Panc1 (cell line): Measurements from ENCODE around the gene ZNF831. TPM values are rescaled to one million over a fixed set of nuclear protein-coding genes. Genes with fewer than 3 reads are reported as not detected.

Source experiments
- ATAC-seq: fragments of 200-7000 bp; cut with Tn5 transposase; 2 replicates; pipeline ENCODE4 v1.9.1; 2020; ENCODE audit warnings: mild to moderate bottlenecking, moderate library complexity
- BruUV-seq: library from RNA; stranded (reverse); fragments of 400-500 nt; replicated peaks from 2 replicates; lab custom pipeline; 2021; lab: Mats Ljungman, UMichigan
- CTCF ChIA-PET: fragments of 300-600 bp; sonication (Branson Sonifier 250); formaldehyde crosslinking; loops from one replicate; lab custom pipeline; 2022; ENCODE audit warnings: antibody characterized with exemption; lab: Charles Lee
- POLR2A ChIA-PET: fragments of 300-600 bp; sonication (Branson Sonifier 250); formaldehyde crosslinking; loops from one replicate; lab custom pipeline; 2022; ENCODE audit warnings: antibody characterized with exemption; lab: Charles Lee
- DNase-seq: peaks from one replicate; pipeline ENCODE4 v3.0.0-alpha.2; 2010; ENCODE audit warnings: low read depth, low spot score
- H3K27ac ChIP-seq: 2 replicates; pipeline ENCODE4 v1.5.1; 2011; ENCODE audit warnings: mild to moderate bottlenecking, low read length, inconsistent platforms
- H3K27me3 ChIP-seq: fragments of 200-500 bp; sonication (Bioruptor generic); 2 replicates; pipeline ENCODE4 v1.6.0; 2014; ENCODE audit warnings: low read length, inconsistent platforms; ENCODE audit not compliant: control insufficient read depth, insufficient read depth
- H3K36me3 ChIP-seq: fragments of 200-500 bp; sonication (Bioruptor generic); 2 replicates; pipeline ENCODE4 v1.5.1; 2014; ENCODE audit warnings: inconsistent platforms, mild to moderate bottlenecking, low read length, moderate library complexity; ENCODE audit not compliant: control insufficient read depth, insufficient read depth
- H3K4me1 ChIP-seq: 2 replicates; pipeline ENCODE4 v1.5.1; 2011; ENCODE audit warnings: inconsistent platforms, mild to moderate bottlenecking, low read length, moderate library complexity; ENCODE audit not compliant: control insufficient read depth, insufficient read depth
- H3K4me3 ChIP-seq, 2 experiments: 2 replicates each; pipeline ENCODE4 v1.5.1; 2011 to 2012; ENCODE audit warnings: low read depth in 2 of 2, low read length in 2 of 2, mild to moderate bottlenecking in 2 of 2, inconsistent platforms in 1 of 2, moderate library complexity in 1 of 2
- H3K9me3 ChIP-seq: fragments of 200-500 bp; sonication (Bioruptor generic); 2 replicates; pipeline ENCODE4 v1.5.1; 2014; ENCODE audit warnings: low read depth, mild to moderate bottlenecking, inconsistent platforms, low read length, moderate library complexity; ENCODE audit not compliant: control insufficient read depth, insufficient read depth
- POLR2AphosphoS5 ChIP-seq: IDR thresholded peaks from 2 replicates; pipeline ENCODE4 v1.6.1; 2012; ENCODE audit warnings: mild to moderate bottlenecking, low read depth, low read length, moderate library complexity
- SIN3A ChIP-seq: IDR thresholded peaks from 2 replicates; pipeline ENCODE4 v1.6.1; 2012; ENCODE audit warnings: low read depth, mild to moderate bottlenecking, low read length, moderate library complexity, borderline replicate concordance; ENCODE audit not compliant: insufficient read depth
- TCF7L2 ChIP-seq: IDR thresholded peaks from 2 replicates; pipeline ENCODE4 v1.6.1; 2011; ENCODE audit warnings: mild to moderate bottlenecking, low read depth, low read length, inconsistent platforms
- in situ Hi-C: cut with HindIII; loops from 2 replicates; pipeline ENCODE4 v1.10.0; 2016; ENCODE audit warnings: low sequenced_read_pairs, low pct_unique_long_range_greater_than_20kb
- intact Hi-C: fragments of 100-400 bp; cut with micrococcal nuclease; formaldehyde crosslinking; loops from one replicate; pipeline ENCODE4 v1.10.0; 2022; ENCODE audit not compliant: unreplicated experiment
- total RNA-seq: library from RNA; stranded (reverse); gene quantifications from one replicate; pipeline ENCODE4 v1.2.1, GENCODE V29; 2021; ENCODE audit not compliant: unreplicated experiment
- TF ChIP-seq, protein P1 (sequence below), 2 experiments: IDR thresholded peaks; 2 replicates each; pipeline ENCODE4 v1.6.1; 2011 to 2012; ENCODE audit warnings: low read depth in 2 of 2, control low read depth in 1 of 2, low read length in 1 of 2, mild to moderate bottlenecking in 1 of 2, moderate library complexity in 1 of 2; ENCODE audit not compliant: insufficient read depth in 1 of 2
- TF ChIP-seq, protein P2 (sequence below): fragments of 450-650 bp; IDR thresholded peaks from 2 replicates; pipeline ENCODE4 v1.5.1; 2017; ENCODE audit warnings: mild to moderate bottlenecking

ZNF831 gene
- total RNA-seq, 1 experiment from 2014 or later = 0.03 TPM

- BruUV-seq = no TSS peak
- no peak for DNase-seq
- in situ Hi-C loops = no loop called here
- ChIA-PET POLR2A (no interaction called here), CTCF (no interaction called here)
- no peak for TF ChIP-seq SIN3A
- no peak for TF ChIP-seq TCF7L2
- TF ChIP-seq, protein P1, sequence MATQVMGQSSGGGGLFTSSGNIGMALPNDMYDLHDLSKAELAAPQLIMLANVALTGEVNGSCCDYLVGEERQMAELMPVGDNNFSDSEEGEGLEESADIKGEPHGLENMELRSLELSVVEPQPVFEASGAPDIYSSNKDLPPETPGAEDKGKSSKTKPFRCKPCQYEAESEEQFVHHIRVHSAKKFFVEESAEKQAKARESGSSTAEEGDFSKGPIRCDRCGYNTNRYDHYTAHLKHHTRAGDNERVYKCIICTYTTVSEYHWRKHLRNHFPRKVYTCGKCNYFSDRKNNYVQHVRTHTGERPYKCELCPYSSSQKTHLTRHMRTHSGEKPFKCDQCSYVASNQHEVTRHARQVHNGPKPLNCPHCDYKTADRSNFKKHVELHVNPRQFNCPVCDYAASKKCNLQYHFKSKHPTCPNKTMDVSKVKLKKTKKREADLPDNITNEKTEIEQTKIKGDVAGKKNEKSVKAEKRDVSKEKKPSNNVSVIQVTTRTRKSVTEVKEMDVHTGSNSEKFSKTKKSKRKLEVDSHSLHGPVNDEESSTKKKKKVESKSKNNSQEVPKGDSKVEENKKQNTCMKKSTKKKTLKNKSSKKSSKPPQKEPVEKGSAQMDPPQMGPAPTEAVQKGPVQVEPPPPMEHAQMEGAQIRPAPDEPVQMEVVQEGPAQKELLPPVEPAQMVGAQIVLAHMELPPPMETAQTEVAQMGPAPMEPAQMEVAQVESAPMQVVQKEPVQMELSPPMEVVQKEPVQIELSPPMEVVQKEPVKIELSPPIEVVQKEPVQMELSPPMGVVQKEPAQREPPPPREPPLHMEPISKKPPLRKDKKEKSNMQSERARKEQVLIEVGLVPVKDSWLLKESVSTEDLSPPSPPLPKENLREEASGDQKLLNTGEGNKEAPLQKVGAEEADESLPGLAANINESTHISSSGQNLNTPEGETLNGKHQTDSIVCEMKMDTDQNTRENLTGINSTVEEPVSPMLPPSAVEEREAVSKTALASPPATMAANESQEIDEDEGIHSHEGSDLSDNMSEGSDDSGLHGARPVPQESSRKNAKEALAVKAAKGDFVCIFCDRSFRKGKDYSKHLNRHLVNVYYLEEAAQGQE (IDR thresholded peaks at IDR 0.05; ENCODE audit: insufficient read depth in 1 of 2, low read depth in 2 of 2, low read length in 1 of 2) = no peak
- no peak for TF ChIP-seq POLR2AphosphoS5
- TF ChIP-seq, protein P2, sequence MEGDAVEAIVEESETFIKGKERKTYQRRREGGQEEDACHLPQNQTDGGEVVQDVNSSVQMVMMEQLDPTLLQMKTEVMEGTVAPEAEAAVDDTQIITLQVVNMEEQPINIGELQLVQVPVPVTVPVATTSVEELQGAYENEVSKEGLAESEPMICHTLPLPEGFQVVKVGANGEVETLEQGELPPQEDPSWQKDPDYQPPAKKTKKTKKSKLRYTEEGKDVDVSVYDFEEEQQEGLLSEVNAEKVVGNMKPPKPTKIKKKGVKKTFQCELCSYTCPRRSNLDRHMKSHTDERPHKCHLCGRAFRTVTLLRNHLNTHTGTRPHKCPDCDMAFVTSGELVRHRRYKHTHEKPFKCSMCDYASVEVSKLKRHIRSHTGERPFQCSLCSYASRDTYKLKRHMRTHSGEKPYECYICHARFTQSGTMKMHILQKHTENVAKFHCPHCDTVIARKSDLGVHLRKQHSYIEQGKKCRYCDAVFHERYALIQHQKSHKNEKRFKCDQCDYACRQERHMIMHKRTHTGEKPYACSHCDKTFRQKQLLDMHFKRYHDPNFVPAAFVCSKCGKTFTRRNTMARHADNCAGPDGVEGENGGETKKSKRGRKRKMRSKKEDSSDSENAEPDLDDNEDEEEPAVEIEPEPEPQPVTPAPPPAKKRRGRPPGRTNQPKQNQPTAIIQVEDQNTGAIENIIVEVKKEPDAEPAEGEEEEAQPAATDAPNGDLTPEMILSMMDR = no peak
- ATAC-seq = no peak
- Histone ChIP-seq H3K4me1 (no peaks in the 10 kb centered on the region), H3K4me3 (no peak overlapping the region), H3K27me3 (peaks cover 3% of the 10 kb centered on the region; the same call in 1 of the 2 replicates), H3K9me3 (no peaks in the 10 kb centered on the region), H3K36me3 (no peaks in the 10 kb centered on the region), H3K27ac (no peak overlapping the region)
- intact Hi-C loops = no loop called here
Observed at GRCh38 chr20:59137532-59137931, 26.1 kb upstream of the ZNF831 start.

- no TSS peak for BruUV-seq
- ChIA-PET POLR2A (no interaction called here), CTCF (no interaction called here)
- in situ Hi-C loops = no loop called here
- Histone ChIP-seq H3K36me3 (no peaks in the 10 kb centered on the region), H3K27ac (no peak overlapping the region), H3K4me1 (no peaks in the 10 kb centered on the region), H3K9me3 (no peaks in the 10 kb centered on the region), H3K27me3 (peaks cover 3% of the 10 kb centered on the region; the same call in 1 of the 2 replicates), H3K4me3 (no peak overlapping the region)
- DNase-seq (no peak), ATAC-seq (no peak)
- intact Hi-C loops = no loop called here
- TF ChIP-seq, protein P1 (IDR thresholded peaks at IDR 0.05; ENCODE audit: insufficient read depth in 1 of 2, low read depth in 2 of 2, low read length in 1 of 2) = no peak; a peak in 1 of 4 replicates
- TF ChIP-seq TCF7L2 = no peak
- no peak for TF ChIP-seq POLR2AphosphoS5
- no peak for TF ChIP-seq SIN3A
- TF ChIP-seq, protein P2 = no peak
Observed at GRCh38 chr20:59138114-59138748, 25.4 kb upstream of the ZNF831 start.
